HG02973 (cell line): ENCODE measurements around the gene CEP72.

Experiments used
- ATAC-seq: cut with Tn5 transposase; IDR thresholded peaks from one replicate; pipeline ENCODE4 v1.9.1; 2021; ENCODE audit warnings: moderate library complexity; ENCODE audit not compliant: unreplicated experiment

The CEP72 gene

DNA sequence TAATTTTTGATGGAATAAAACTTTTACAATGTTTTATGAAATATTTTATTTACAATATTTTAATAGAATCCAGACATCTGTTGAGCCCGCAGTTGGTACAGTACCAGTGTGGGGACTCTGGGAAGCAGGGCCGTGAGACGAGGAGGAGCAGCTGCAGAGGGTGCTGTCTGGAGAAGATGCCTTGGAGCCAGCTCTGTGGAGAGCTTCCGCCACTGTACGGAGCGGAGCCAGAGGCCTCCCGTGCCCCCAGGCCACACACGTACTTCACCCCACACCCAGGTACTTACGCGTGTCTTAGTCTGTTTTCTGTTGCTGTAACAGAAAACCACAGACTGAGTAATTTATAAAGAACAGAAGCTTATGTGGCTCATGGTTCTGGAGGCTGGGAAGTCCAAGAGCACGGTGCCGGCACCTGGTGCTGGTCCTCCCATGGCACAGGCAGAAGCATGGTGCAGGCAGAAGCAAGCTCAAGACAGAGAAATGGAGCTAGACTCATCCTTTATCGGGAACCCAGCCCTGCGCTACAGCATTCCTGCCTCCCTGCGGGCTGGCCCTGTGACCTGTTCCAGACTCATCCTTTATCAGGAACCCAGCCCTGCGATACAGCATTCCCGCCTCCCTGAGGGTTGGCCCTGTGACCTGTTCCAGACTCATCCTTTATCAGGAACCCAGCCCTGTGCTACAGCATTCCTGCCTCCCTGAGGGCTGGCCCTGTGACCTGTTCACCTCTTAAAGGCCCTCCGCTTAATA, 23.3 kb downstream of the CEP72 start:
- ATAC-seq: no peak

GRCh38 chr5:636951-637350, 24.8 kb downstream of the CEP72 start:
- ATAC-seq: no peak

DNA sequence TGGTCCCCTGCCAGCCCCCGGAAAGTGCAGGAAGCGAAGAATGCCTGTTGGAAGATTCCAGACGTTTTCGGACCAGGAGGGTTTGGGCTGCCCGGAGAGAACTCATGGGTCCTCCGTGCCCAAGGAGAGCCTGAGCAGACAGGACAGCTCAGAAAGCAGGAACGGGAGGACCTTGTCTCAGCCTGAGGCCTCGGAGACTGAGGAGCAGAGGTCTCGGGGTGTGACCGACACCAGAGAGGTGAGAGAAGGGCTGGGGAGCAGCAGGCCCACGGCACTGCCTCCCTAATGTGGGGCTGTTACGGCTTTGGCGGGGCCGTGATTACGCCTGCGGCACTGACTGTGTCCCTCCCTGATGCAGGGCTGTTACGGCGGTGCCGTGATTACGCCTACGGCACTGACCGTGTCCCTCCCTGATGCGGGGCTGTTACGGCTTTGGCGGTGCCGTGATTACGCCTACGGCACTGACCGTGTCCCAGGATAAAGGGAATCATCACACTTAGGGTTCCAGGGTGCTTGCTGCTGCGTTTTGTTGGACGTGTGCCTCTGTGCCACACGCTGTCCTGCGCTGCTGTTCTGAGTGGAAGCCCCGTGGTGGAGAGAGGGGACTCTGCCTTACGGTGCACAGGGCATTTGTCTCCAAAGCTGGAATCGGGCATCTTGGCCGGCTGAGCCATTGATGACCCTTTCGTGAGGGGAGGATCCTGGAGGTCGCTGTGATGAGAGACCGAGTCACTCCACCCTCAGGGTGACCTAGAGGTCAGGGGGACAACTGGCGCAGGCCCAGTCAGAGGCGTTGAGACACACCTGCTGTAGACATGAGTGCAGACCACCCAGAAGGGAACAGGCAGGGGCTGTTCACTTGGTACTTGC, 25.7 kb downstream of the CEP72 start:
- ATAC-seq: no peak

DNA sequence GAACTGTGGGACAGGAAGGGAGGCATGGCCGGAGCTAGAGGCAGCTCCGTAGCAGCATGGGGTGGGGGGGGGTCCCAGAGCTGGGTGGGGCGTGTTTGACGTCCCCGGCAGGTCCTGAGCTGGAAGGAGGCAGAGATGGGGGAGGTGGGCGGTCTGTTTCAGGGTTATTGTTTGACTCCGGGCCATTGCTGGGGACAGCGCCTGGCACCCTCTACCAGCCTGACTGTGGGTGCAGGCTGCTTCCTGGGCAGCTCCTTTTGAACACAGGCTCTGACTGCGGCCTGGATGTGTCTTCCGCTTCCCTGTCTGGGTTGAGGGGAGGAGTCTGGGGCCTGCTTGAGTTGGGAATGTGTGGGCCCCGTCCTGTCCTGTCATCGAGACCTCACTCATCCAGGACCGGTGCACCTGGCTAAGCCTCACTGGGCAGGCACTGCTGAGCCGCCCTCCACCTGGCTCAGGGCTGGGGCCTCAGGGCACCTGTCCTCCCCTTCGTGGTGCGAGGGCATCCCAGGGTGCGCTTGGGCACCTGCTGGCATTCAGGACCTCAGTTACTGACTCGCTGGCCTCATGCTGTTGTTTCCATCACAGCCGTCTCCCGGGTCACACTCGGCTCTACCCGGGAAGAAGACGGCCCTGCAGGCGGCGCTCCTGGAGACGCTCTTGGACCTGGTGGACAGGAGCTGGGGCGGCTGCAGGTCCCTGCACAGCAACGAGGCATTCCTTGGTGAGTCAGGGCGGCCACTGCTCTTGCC, 26.5 kb downstream of the CEP72 start:
- no peak for ATAC-seq

DNA sequence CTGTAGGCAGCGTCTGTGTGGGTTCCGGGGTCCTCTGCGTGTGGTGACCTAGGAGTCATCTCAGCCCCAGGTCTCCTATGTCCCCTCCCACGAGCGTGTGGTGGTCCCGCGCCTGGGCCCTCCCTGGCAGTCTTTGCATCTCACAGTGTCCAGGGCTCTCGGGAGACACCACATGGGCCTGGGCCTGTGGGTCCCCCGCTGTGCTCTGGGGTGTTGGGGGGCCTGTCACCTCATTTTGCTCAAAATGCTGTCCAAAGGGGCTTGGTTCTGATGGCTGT, 27.1 kb downstream of the CEP72 start:
- ATAC-seq: no peak

- ATAC-seq: no peak
These were observed 27.6 kb downstream of the CEP72 start for GRCh38 chr5:639584-640213.

- no peak for ATAC-seq
These were observed 28.6 kb downstream of the CEP72 start for GRCh38 chr5:640461-641330.

DNA sequence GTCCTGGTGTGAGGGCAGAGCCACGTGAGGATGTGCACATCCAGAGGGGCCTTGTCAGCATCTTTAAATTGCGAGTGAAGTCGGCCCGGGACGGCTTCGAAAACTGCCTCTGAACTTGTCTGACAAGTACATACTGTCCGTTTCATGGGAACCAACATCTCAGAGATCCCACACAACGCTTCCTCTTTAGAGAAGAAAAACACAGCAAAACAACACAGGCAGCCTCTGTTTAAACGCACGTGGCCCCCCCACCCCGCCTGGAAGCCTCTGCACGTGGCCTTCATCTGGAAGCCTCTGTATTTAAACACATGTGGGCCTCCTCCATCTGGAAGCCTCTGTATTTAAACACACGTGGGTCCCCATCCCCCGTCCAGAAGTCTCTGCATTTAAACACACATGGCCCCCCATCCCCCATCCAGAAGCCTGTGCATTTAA, 29.2 kb downstream of the CEP72 start:
- ATAC-seq: no peak

- no peak for ATAC-seq
These were observed 30.3 kb downstream of the CEP72 start for GRCh38 chr5:642481-642880.

- ATAC-seq: no peak
These were observed 31.2 kb downstream of the CEP72 start for GRCh38 chr5:643351-643801.

DNA sequence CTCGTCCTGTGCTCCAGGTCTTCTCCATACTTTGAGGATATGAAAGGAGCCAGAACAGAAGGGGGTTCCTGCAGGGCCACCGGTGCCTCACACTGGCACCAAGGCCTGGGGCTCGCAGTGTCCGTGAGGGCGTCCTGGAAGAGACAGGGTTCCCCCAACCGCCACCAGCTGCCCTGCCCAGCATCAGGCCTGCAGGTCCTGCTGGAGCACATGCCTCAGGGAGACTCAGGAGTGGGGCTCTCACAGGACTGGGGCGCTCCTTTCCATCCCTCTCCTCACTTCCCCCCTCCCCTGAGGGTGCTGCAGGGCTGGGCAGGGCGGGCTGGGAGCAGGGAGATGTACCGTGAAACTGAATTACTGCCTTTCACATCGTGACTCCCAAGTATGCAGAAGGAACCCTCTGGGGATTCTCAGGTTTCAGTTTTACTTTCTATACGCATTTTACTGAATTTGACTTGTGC, 31.7 kb downstream of the CEP72 start:
- no peak for ATAC-seq

GRCh38 chr5:644509-644908, 32.4 kb downstream of the CEP72 start:
- no peak for ATAC-seq

DNA sequence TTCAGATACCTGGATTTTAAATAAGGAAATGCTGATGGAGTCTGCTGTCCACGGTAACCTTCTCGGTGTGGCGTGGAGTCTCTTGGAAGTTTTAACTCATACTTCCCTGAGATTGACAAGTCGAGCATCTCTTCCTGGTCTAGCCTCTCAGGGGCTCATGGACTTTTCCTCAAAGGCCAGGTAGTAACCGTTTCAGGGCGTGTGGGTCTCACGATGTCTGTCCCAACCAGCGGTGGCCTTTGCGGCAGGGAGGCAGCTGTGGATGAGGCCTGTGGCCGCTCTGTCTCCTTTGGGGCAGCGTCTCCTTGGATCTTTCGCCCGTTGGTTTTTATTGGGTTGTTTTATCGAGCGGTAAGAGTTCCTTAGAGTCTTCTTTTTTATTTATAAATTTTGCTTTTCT, 32.8 kb downstream of the CEP72 start:
- ATAC-seq: no peak

DNA sequence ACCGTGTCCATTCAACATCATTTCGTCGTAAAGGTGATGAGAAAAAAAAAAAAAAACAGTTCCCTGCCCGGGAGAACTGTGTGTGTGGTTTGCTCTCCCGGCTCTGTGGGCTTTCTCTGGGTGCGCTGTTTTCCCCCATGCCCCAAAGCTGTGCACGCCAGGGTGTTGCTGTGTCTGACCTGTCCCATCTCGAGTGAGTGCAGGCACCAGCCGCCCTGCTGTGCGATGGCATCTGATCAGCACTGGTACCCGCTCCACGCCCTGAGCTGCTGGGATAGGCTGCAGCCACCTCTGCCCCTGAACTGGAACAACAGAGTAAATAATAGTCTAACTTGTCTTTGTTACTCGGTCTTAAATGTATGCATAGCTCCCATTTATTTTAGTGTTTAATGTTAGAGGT, 33.3 kb downstream of the CEP72 start:
- no peak for ATAC-seq

DNA sequence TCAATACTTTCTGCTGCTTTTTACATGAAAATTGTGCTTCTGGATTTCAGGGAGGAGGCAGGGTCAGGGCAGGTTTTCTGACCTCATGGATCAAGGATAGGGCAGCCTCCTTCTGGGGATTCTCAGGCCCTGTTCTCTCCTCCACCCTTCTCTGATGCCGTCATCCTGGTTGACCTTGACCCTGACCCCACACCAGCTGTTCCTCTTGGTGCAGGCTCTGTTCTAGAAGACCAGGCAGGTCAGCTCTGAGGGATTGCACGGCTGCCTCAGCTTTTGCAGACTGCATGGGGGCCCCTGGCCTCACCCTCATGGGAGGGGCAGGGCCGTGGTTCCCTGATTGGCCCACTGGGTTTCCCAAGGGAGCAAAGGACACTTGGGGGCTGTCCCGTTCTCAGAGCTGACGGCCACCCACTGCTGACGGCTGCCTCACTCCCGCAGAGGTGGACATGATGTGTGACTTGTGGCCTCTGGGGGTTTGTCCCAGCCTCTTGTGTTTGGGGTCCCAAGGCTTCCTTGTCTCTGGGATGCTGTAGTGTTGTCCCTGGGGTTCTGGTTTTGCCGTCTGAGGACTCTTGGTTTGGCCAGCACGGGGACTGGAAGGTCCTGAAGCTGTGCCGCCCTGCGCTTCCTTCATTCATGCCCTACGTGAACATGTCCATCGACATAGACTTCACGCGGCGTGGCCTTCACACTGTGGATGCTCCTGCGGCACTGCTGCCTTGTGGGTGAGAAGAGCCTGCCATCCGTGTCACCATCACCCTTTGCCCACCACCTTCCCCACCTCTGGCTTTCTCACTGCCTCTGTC, 34.5 kb downstream of the CEP72 start:
- no peak for ATAC-seq

- ATAC-seq: no peak
These were observed 35.2 kb downstream of the CEP72 start for GRCh38 chr5:647311-647710.

GRCh38 chr5:647727-648126, 35.6 kb downstream of the CEP72 start:
- no peak for ATAC-seq

DNA sequence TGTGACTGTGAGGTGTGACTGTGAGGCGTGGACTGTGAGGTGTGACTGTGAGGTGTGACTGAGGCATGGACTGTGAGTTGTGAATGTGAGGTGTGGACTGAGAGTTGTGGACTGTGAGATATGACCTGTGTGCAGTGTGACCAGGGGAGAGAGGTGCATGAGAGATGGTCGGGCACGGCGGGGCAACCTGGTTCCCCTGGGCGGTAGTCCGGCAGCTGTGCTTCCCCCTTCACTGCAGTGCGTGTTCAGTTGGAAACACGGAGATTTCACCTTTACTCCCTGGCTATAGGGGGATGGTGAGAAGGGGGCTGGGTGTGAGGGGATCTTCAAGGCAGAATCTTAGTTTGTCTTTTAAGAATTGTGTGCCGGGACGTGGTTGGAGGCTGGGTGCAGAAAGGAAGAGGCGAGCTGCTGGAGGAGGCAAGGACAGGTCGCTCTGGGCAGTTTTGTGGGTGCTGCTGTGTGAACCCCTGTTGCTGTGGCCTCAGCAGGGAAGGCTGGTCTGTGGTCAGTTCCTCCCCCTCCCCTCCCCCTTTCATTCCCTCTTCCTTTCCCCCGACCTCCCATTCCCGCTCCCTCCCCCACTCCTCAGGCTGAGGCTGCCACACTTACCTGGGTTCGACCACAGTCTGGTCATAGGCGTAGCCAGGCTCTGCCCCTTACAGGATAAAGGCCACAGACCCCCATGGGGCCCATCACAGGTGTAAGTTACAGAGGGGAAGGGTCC, 39.3 kb downstream of the CEP72 start:
- ATAC-seq: no peak
